Spleen (tissue), 11 donors: ENCODE results near the gene SPPL2C. TPM values are rescaled to one million over a fixed set of nuclear protein-coding genes. Genes with fewer than 3 reads are reported as not detected.

Source experiments
- DNase-seq: peaks from one replicate; pipeline ENCODE4 v3.0.0-alpha.2; 2020
- H3K27ac ChIP-seq, 8 donors: fragments of 200-600 bp; sonication (generic) in 7 of 8; 1 replicate in 4 of 8; 2 replicates in 4 of 8; pipeline versions ENCODE4 v1.5.0 to v1.8.0; 2016 to 2021; ENCODE audit warnings: inconsistent platforms in 4 of 8, mild to moderate bottlenecking in 4 of 8, moderate library complexity in 1 of 8
- H3K27me3 ChIP-seq, 7 donors: fragments of 200-600 bp; sonication (generic) in 6 of 7; replicated peaks in 1 of 7; 1 replicate in 4 of 7; 2 replicates in 3 of 7; pipeline versions ENCODE4 v1.5.0 to v1.8.0; 2016 to 2021; ENCODE audit warnings: inconsistent platforms in 3 of 7, mild to moderate bottlenecking in 1 of 7
- H3K36me3 ChIP-seq, 6 donors: fragments of 200-600 bp; sonication (generic) in 5 of 6; 1 replicate in 4 of 6; 2 replicates in 2 of 6; pipeline versions ENCODE4 v1.5.0 to v1.8.0; 2016 to 2021; ENCODE audit warnings: inconsistent platforms in 2 of 6
- H3K4me1 ChIP-seq, 6 donors: fragments of 200-600 bp; sonication (generic) in 5 of 6; 1 replicate in 3 of 6; 2 replicates in 3 of 6; pipeline versions ENCODE4 v1.5.0 to v1.8.0; 2016 to 2021; ENCODE audit warnings: inconsistent platforms in 3 of 6
- H3K4me3 ChIP-seq, 8 donors: fragments of 200-600 bp; sonication (generic) in 7 of 8; 1 replicate in 4 of 8; 2 replicates in 4 of 8; pipeline versions ENCODE4 v1.5.0 to v1.8.0; 2016 to 2021; ENCODE audit warnings: inconsistent platforms in 4 of 8, mild to moderate bottlenecking in 4 of 8, moderate library complexity in 2 of 8
- H3K9me3 ChIP-seq, 8 donors: fragments of 200-600 bp; sonication (generic) in 7 of 8; 1 replicate in 4 of 8; 2 replicates in 4 of 8; pipeline versions ENCODE4 v1.5.0 to v1.8.0; 2016 to 2021; ENCODE audit warnings: inconsistent platforms in 4 of 8
- CTCF ChIP-seq, 11 experiments: fragments of 200-600 bp in 7 of 11; fragments of 450-650 bp in 4 of 11; sonication (generic) in 4 of 11; IDR thresholded peaks in 8 of 11; conservative IDR thresholded peaks in 3 of 11; 1 replicate in 7 of 11; 2 replicates in 4 of 11; pipeline versions ENCODE4 v1.4.0 to v1.8.0; 2016 to 2021; ENCODE audit warnings: antibody characterized with exemption in 11 of 11, inconsistent platforms in 4 of 11, mild to moderate bottlenecking in 1 of 11
- POLR2A ChIP-seq, 3 donors: fragments of 450-650 bp; IDR thresholded peaks; one replicate each; pipeline ENCODE4 v1.5.1; 2017; ENCODE audit warnings: antibody characterized with exemption in 3 of 3, mild to moderate bottlenecking in 1 of 3
- POLR2AphosphoS5 ChIP-seq, 3 donors: sonication (generic); formaldehyde crosslinking; IDR thresholded peaks; one replicate each; pipeline ENCODE4 v1.5.1; 2017; ENCODE audit warnings: antibody characterized with exemption in 3 of 3
- WGBS, 5 donors: extraction: QIAGEN DNeasy Blood & Tissue Kit in 3 of 5; methylation state at CpG; one replicate each; pipeline versions ENCODE4 v1.1.5 to v1.1.7; 2013 to 2018; 5-methylcytosine and 5-hydroxymethylcytosine counted together
- intact Hi-C: fragments of 100-400 bp; cut with DNase I; formaldehyde crosslinking; loops from one replicate; pipeline ENCODE4 v1.15.0; 2023; ENCODE audit warnings: low total_unique reads
- polyA plus RNA-seq, 3 donors: library from polyadenylated mRNA; stranded (reverse); fragments of 200-250 nt; gene quantifications; one replicate each; pipeline ENCODE4 v1.2.1, GENCODE V29; 2013
- total RNA-seq, 7 donors: library from RNA; depleted of rRNA in 3 of 7; stranded (reverse); fragments of >200 nt in 3 of 7; fragmentation: NEBNext Ultra II Directional in 4 of 7; extraction: Animal tissue kit (Norgen Biotek cat#: 25700) in 4 of 7; gene quantifications; one replicate each; pipeline versions ENCODE4 v1.1.0 to v1.2.1, GENCODE V29; 2016 to 2021
- donor health status: healthy with polysubstance abuse.
- donor health status: DM: no; HTN: no; CAD: no; lungs with moderate emphysema.
- donor health status: DM: no; HTN: no; CAD: no.
- donor health status: Bipolar disorder and iron deficiency.
- donor health status: healthy.
- donor health status: DM: no; HTN: no; CAD: no.
- donor health status: DM: yes; HTN: yes; CAD: no.

SPPL2C gene
- total and polyA plus RNA-seq, 10 donors, result not detected

- peaks cover 0 to 17% (median 0%) of the 10 kb centered on the region in 7 donors for H3K27me3 ChIP-seq
- H3K27ac ChIP-seq, result no peak overlapping the region
- DNase-seq, result no peak
- WGBS, 5 donors, result 58 to 85% (median 69%) methylated on average over 4 of the region's 4 CpGs
- intact Hi-C loops, result no loop called here
- no peaks in the 10 kb centered on the region for H3K9me3 ChIP-seq
- H3K4me3 ChIP-seq, result no peak overlapping the region
- H3K4me1 ChIP-seq, result no peaks in the 10 kb centered on the region
- TF ChIP-seq POLR2AphosphoS5 (IDR thresholded peaks at IDR 0.05) (no peak), POLR2A (IDR thresholded peaks at IDR 0.05) (no peak), CTCF (IDR thresholded peaks at IDR 0.05 in 8 of 11, conservative IDR thresholded peaks at IDR 0.05 in 3 of 11) (no peak)
- no peaks in the 10 kb centered on the region for H3K36me3 ChIP-seq
These were observed 26.0 kb upstream of the SPPL2C start for GRCh38 chr17:45818699-45819098.

- no peak for DNase-seq
- peaks cover 0 to 17% (median 0%) of the 10 kb centered on the region in 7 donors for H3K27me3 ChIP-seq
- H3K4me3 ChIP-seq, result no peak overlapping the region
- no peak for TF ChIP-seq POLR2AphosphoS5 (IDR thresholded peaks at IDR 0.05)
- TF ChIP-seq POLR2A (IDR thresholded peaks at IDR 0.05), result no peak
- TF ChIP-seq CTCF (IDR thresholded peaks at IDR 0.05 in 8 of 11, conservative IDR thresholded peaks at IDR 0.05 in 3 of 11), result no peak
- WGBS, 5 donors, result 79 to 96% (median 85%) methylated on average over 4 to 6 of the region's 6 CpGs
- no peaks in the 10 kb centered on the region for H3K4me1 ChIP-seq
- no peaks in the 10 kb centered on the region for H3K36me3 ChIP-seq
- no peaks in the 10 kb centered on the region for H3K9me3 ChIP-seq
- intact Hi-C loops, result no loop called here
- H3K27ac ChIP-seq, result no peak overlapping the region
These were observed 25.0 kb upstream of the SPPL2C start for GRCh38 chr17:45819632-45820031.

- no peak overlapping the region for H3K4me3 ChIP-seq
- no peak for DNase-seq
- WGBS, 5 donors, result 30 to 58% (median 48%) methylated on average over 5 to 6 of the region's 6 CpGs
- no peaks in the 10 kb centered on the region for H3K4me1 ChIP-seq
- TF ChIP-seq POLR2AphosphoS5 (IDR thresholded peaks at IDR 0.05), result no peak
- TF ChIP-seq POLR2A (IDR thresholded peaks at IDR 0.05), result no peak
- TF ChIP-seq CTCF (IDR thresholded peaks at IDR 0.05 in 8 of 11, conservative IDR thresholded peaks at IDR 0.05 in 3 of 11), result no peak
- H3K36me3 ChIP-seq, result no peaks in the 10 kb centered on the region
- intact Hi-C loops, result no loop called here
- no peaks in the 10 kb centered on the region for H3K9me3 ChIP-seq
- peaks cover 0 to 18% (median 0%) of the 10 kb centered on the region in 7 donors for H3K27me3 ChIP-seq
- H3K27ac ChIP-seq, result no peak overlapping the region
These were observed 24.5 kb upstream of the SPPL2C start for GRCh38 chr17:45820052-45820780.

GRCh38 chr17:45821147-45821546 lies 23.5 kb upstream of the SPPL2C start:
- DNase-seq, result no peak
- intact Hi-C loops, result no loop called here
- no peaks in the 10 kb centered on the region for H3K9me3 ChIP-seq
- peaks cover 0 to 18% (median 0%) of the 10 kb centered on the region in 7 donors for H3K27me3 ChIP-seq
- no peaks in the 10 kb centered on the region for H3K36me3 ChIP-seq
- H3K4me1 ChIP-seq, result no peaks in the 10 kb centered on the region
- WGBS, 5 donors, result 90 to 100% (median 96%) methylated on average over 2 to 9 of the region's 9 CpGs
- H3K27ac ChIP-seq, result no peak overlapping the region
- no peak for TF ChIP-seq CTCF (IDR thresholded peaks at IDR 0.05 in 8 of 11, conservative IDR thresholded peaks at IDR 0.05 in 3 of 11)
- no peak for TF ChIP-seq POLR2AphosphoS5 (IDR thresholded peaks at IDR 0.05)
- no peak for TF ChIP-seq POLR2A (IDR thresholded peaks at IDR 0.05)
- no peak overlapping the region for H3K4me3 ChIP-seq
